Measurements from ENCODE around the gene NAALADL2. TPM values are rescaled to one million over a fixed set of nuclear protein-coding genes. Genes with fewer than 3 reads are reported as not detected.

Gene NAALADL2
- total and polyA plus RNA-seq, 9 of the 15 experiments (the other 6 are each of a cell fraction or from before 2014, with no cell fraction given), result 0.29 to 1.1 (median 0.79) TPM; not detected in 1

DNA sequence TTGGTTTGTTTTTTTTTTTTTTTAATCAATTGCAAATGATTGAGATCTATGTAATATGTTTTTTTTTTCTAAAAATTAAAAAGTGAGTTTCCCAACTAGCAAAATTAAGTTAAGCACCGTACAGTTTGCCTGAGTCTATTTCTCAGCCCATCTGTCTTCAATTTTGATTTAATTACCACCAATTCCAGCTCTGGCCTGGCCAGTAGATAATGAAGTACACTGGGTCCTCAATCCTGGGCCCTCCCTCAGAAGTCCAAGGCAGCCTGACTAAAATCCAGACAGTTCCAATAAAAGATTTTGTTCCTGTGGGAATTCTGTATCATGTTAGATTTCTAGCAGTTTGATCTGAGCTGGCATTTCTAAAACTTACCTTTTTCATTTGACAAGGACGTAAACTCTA lies 887.2 kb downstream of the NAALADL2 start:
- Histone ChIP-seq H3K4me2 (ENCODE audit: insufficient read depth, low read length) (no peak overlapping the region), H3K9me3 (replicated peaks; ENCODE audit: control insufficient read depth, insufficient read depth, low read depth, low read length) (0 out of 2 replicates have a peak, but pooled peaks cover 2% of the 10 kb centered on the region), H2AFZ (ENCODE audit: low read depth, low read length) (no peak overlapping the region), H3K4me1 (replicated peaks in 1 of 2; ENCODE audit: control insufficient read depth in 2 of 2, insufficient read depth in 2 of 2, low read length in 2 of 2) (no peaks in the 10 kb centered on the region), H3K79me2 (ENCODE audit: control insufficient read depth, insufficient read depth, low read length) (no peaks in the 10 kb centered on the region), H3K9ac (ENCODE audit: insufficient read depth in 1 of 2, low read depth in 2 of 2, low read length in 2 of 2) (no peak overlapping the region), H3K9me1 (ENCODE audit: control insufficient read depth, insufficient read depth, low read length) (no peaks in the 10 kb centered on the region), H3K27ac (ENCODE audit: extremely low read depth, low read depth, low read length) (no peak overlapping the region), H3K36me3 (ENCODE audit: control insufficient read depth, insufficient read depth, low read length) (no peaks in the 10 kb centered on the region), H4K20me1 (replicated peaks; ENCODE audit: control insufficient read depth, insufficient read depth, low read length) (no peaks in the 10 kb centered on the region), H3K4me3 (no peak overlapping the region), H3K27me3 (ENCODE audit: control insufficient read depth in 2 of 2, insufficient read depth in 2 of 2, low read length in 2 of 2) (no peaks in the 10 kb centered on the region)
- ATAC-seq (no peak), FAIRE-seq (no peak), DNase-seq (ENCODE audit: extremely low read depth in 1 of 4, low spot score in 3 of 4) (no peak)
- 0% methylated on average over 2 of the region's 2 CpGs for WGBS (ENCODE audit: insufficient coverage, low coverage, missing lambda C conversion rate)
- no peak for TF ChIP-seq KHSRP (IDR thresholded peaks at IDR 0.05)
- no peak for TF ChIP-seq KLF1 (tag; IDR thresholded peaks at IDR 0.05)
- TF ChIP-seq WHSC1 (IDR thresholded peaks at IDR 0.05; ENCODE audit: low read length), result no peak
- TF ChIP-seq, protein P1, sequence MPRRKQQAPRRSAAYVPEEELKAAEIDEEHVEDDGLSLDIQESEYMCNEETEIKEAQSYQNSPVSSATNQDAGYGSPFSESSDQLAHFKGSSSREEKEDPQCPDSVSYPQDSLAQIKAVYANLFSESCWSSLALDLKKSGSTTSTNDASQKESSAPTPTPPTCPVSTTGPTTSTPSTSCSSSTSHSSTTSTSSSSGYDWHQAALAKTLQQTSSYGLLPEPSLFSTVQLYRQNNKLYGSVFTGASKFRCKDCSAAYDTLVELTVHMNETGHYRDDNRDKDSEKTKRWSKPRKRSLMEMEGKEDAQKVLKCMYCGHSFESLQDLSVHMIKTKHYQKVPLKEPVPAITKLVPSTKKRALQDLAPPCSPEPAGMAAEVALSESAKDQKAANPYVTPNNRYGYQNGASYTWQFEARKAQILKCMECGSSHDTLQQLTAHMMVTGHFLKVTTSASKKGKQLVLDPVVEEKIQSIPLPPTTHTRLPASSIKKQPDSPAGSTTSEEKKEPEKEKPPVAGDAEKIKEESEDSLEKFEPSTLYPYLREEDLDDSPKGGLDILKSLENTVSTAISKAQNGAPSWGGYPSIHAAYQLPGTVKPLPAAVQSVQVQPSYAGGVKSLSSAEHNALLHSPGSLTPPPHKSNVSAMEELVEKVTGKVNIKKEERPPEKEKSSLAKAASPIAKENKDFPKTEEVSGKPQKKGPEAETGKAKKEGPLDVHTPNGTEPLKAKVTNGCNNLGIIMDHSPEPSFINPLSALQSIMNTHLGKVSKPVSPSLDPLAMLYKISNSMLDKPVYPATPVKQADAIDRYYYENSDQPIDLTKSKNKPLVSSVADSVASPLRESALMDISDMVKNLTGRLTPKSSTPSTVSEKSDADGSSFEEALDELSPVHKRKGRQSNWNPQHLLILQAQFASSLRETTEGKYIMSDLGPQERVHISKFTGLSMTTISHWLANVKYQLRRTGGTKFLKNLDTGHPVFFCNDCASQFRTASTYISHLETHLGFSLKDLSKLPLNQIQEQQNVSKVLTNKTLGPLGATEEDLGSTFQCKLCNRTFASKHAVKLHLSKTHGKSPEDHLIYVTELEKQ (CRISPR knock-in tag; IDR thresholded peaks at IDR 0.05), result no peak
- TF ChIP-seq MAFF (IDR thresholded peaks at IDR 0.05; ENCODE audit: low read length), result no peak
- no peak for TF ChIP-seq ZFP36 (IDR thresholded peaks at IDR 0.05; ENCODE audit: low read depth, low read length, partially characterized antibody)
- TF ChIP-seq ARID1B (IDR thresholded peaks at IDR 0.05), result no peak
- TF ChIP-seq, protein P2, sequence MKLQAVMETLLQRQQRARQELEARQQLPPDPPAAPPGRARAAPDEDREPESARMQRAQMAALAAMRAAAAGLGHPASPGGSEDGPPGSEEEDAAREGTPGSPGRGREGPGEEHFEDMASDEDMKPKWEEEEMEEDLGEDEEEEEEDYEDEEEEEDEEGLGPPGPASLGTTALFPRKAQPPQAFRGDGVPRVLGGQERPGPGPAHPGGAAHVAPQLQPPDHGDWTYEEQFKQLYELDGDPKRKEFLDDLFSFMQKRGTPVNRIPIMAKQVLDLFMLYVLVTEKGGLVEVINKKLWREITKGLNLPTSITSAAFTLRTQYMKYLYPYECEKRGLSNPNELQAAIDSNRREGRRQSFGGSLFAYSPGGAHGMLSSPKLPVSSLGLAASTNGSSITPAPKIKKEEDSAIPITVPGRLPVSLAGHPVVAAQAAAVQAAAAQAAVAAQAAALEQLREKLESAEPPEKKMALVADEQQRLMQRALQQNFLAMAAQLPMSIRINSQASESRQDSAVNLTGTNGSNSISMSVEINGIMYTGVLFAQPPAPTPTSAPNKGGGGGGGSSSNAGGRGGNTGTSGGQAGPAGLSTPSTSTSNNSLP (IDR thresholded peaks at IDR 0.05; ENCODE audit: borderline replicate concordance, low read depth, low read length), result no peak
- no peak for TF ChIP-seq ZBTB7A (IDR thresholded peaks at IDR 0.05; ENCODE audit: borderline replicate concordance, control insufficient read depth, low read depth, low read length)
- no TSS peak for BruUV-seq (replicated peaks)
- ChIA-PET POLR2A (no interaction called here), CTCF (ENCODE audit: low intra/inter-chr PET ratio) (no interaction called here)
- in situ Hi-C loops (cut with MboI), result no loop called here
- intact Hi-C loops (cut with micrococcal nuclease), result no loop called here
